Breast epithelium (tissue), 3 donors: ENCODE results near the gene CA10.

ENCODE experiments used
- CTCF ChIP-seq, 3 donors: fragments of 450-650 bp; IDR thresholded peaks; one replicate each; pipeline ENCODE4 v1.5.1; 2016 to 2017; ENCODE audit warnings: antibody characterized with exemption in 3 of 3, mild to moderate bottlenecking in 3 of 3, moderate library complexity in 3 of 3
- POLR2A ChIP-seq: fragments of 450-650 bp; IDR thresholded peaks from one replicate; pipeline ENCODE4 v1.6.1; 2016; ENCODE audit warnings: antibody characterized with exemption, mild to moderate bottlenecking, moderate library complexity
- POLR2AphosphoS5 ChIP-seq, 3 donors: sonication (generic); formaldehyde crosslinking; IDR thresholded peaks; one replicate each; pipeline ENCODE4 v1.6.1; 2017; ENCODE audit warnings: antibody characterized with exemption in 3 of 3

- TF ChIP-seq CTCF (IDR thresholded peaks at IDR 0.05) (no peak), POLR2A (no peak), POLR2AphosphoS5 (IDR thresholded peaks at IDR 0.05) (no peak)
Measured at GRCh38 chr17:51725185-51725584, 433.3 kb downstream of the CA10 start.
